Right forelimb (tissue), 1 donor: ENCODE results near the gene SUN5.
"Not testable (repeated sequence)": the region's sequence is repeated elsewhere in the genome, so short reads cannot be mapped to it uniquely, and the experiment has no call there.

ENCODE experiments used
- DNase-seq: peaks from one replicate; pipeline ENCODE4 v3.0.0-alpha.2; 2018

The SUN5 gene

DNA sequence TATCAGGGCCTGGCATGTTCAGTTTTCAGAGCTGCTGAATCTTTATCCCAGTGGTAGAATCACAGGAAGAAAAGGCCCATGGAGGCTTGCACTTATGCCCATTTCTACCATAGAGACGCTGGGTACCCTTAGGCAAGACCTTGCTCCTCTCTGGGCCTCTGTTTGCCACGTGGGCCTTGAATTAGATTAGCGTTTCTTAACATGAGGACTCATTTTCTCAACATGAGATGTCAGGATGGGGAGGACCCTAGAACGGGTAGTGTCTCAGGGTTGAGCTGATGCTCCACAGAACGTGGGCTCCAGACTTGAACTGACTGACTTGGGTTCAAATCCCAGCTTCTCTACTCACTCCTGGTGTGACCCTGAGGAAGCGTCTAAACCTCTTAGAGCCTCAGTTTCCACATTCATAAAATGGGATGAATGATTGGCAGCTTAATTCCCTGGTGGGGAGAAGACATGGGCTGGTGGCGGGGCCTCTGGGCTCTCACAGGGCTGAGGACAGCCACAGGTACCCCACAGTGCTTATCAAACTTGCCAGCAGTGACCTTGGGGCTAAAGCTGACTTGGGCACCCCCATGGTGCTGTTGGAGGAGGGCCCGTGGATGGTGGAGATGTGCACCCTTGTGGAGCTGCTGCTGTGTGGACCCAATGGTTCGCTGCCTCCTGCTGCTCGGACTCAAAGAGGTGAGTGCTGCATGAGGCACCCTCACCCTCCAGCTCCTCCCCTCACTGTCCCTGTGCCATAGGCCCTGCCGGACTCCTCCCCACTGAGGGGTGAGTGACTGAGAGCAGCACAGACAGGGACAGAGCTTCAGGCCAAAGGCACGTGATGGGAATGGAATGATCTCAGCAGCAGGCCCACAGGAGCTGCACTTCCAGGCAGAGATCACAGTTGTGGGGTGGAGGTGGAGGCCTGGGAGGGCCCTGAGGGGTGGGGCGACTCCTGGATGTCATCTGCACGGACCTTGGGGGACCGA is 28.2 kb downstream of the SUN5 start:
- no peak for DNase-seq

- DNase-seq: not testable (repeated sequence)
These were observed 29.1 kb downstream of the SUN5 start for GRCh38 chr20:32975121-32975520.

DNA sequence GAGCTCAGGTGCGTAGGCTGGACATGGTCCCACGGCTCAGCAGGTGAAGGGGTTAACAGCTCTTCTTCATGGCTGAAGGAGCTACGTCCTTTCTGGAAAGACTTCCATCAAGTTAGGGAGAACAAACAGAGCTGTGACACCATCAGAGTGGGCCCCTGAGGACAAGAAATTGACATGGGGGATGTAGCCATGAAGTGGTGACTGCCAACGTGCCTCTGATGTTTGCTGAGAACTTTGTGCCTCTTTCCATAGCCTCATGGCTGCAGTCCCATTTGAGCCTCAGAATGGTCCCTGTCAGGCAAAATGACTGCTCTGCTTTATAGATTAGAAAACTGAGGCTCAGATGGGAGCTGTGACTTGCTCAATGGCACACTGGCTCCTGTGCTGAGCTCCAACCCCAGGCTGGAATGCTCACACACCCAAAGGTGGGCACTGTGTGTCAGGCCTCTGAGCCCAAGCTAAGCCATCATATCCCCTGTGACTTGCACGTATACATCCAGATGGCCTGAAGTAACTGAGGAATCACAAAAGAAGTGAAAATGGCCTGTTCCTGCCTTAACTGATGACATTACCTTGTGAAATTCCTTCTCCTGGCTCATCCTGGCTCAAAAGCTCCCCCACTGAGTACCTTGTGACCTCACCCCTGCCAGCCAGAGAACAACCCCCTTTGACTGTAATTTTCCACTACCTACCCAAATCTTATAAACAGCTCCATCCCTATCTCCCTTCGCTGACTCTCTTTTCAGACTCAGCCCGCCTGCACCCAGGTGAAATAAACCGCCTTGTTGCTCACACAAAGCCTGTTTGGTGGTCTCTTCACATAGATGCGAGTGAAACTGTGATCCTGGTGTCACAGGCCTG is 29.8 kb downstream of the SUN5 start:
- not testable (repeated sequence) for DNase-seq

DNA sequence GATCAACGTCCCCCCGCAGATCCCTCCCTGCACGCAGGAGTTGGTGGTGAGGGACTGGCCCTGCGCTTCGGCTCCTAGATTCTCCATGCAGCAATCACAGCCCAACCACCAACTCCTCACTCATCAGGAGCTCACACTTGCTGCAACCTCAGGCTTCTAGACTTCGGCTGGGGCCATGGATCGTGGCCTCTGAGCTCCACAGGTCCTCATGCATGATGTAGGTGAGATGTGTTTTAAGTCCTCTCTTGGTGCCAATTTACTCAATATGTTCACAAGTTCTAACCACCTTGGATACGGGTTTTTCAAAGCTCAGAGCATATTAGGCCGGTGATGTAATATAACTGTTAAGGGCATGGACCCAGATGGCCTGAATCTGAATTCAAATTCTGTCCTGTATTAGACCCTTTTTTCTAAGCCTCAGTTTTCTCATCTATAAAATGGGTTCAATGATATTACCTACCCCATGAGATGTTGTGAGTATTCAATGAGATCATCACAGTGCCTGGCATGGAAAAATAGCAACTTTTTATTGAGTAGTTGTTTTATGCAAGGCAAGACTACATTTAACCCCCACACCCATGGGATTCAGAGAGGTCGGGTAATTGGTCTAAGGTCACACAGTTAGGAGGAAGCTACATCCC is 31.0 kb downstream of the SUN5 start:
- no peak for DNase-seq

- no peak for DNase-seq
These were observed 31.8 kb downstream of the SUN5 start for GRCh38 chr20:32972181-32973076.

DNA sequence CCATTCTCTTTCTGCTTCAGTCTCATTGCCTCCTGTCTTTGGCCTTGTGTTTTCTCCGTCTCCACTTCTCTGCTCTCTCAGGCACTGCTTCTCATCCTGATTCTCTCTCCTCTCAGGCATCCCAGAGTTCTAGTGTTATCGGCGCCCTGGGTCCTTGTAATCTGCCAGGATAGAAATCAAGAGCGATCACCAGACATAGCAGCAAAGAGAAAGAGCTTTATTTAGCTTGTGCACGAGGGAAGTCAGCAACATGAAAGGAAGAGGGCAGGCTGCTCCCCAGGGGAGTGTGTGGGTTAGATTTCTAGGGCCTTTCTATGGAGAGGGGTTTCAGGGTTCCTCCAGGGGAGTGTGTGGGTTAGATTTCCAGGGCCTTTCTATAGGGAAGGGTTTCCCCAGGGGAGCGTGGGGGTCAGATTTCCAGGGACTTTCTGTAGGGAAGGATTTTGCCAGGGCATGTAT is 32.5 kb downstream of the SUN5 start:
- DNase-seq: no peak

GRCh38 chr20:32970973-32971300 is 33.3 kb downstream of the SUN5 start:
- no peak for DNase-seq

GRCh38 chr20:32970115-32970972 is 33.9 kb downstream of the SUN5 start:
- no peak for DNase-seq

GRCh38 chr20:32969356-32970114 is 34.7 kb downstream of the SUN5 start:
- DNase-seq: no peak

DNA sequence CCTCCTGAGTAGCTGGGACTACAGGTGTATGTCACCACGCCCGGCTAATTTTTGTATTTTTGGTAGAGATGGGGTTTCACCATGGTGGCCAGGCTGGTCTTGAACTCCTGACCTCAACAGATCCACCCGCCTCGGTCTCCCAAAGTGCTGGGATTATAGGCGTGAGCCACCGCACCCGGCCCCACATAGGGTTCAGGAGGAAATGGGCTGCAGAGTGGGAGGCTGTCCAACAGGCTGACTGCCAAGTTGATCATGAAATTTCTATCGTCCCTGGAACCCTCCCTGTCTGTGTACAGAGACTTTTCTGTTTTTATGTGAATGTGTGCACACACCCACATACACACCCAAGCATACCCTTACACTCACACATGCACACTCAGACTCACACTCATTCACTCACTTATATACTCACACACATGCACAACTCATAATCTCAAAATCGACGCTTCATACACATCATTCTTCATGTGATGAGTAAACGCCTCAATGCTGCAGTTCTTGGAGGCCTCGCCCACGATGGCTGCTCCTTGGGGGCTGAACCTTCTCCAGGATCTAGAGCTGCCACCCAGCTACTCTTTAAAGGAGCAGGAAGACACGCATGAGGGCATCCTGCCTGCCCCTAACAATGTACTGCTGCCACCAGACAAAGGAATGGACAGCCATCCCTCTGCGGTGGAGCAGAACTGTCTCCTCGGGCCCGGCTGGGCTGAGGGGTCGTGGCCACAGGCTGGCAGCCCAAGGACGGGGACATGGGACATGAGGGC is 35.6 kb downstream of the SUN5 start:
- no peak for DNase-seq

- no peak for DNase-seq
These were observed 36.2 kb downstream of the SUN5 start for GRCh38 chr20:32967961-32968457.

DNA sequence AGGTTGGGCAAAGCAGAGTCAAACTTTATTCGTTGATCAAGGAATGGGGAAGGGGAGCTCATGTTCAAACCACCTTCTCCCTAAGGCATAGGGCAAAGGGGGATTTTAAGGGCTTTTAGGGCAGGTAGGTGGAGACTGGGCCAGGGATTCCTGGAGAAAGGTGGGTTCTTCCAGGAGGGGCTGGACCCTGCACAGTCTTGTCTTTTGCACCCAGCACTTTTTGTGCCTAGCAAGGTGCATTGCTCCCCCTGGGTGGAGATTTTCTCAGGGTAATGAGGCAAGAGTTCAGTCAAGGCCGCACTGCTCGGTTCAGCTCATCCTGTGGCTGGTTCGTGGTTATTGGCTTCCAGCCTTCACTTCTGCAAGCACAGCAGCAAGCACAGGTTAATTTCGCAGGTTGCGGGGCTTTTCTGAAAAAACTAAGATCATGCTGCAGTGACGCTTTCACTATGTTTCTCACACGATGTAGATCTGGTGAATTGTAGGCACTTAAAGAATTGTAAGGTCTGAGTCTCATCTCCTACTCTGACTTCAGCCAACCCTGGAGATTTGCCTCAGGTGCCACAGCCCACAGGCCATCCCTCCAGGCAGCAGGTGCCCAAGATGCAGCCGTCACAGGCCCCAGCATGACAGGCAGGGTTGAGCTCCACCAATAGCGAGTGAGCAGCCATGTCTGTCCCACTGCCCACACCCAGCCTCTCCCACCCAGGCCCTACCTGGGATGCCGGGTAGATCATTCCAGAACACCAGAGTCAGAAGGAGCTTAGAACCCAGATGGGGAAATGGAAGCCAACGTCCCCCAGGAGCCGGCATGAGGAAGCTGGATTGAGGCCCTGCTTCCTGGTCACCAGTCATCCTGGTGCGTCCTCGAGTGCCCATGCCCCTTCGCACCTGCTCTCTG is 37.1 kb downstream of the SUN5 start:
- DNase-seq: no peak

- DNase-seq: no peak
These were observed 37.9 kb downstream of the SUN5 start for GRCh38 chr20:32966382-32966781.

DNA sequence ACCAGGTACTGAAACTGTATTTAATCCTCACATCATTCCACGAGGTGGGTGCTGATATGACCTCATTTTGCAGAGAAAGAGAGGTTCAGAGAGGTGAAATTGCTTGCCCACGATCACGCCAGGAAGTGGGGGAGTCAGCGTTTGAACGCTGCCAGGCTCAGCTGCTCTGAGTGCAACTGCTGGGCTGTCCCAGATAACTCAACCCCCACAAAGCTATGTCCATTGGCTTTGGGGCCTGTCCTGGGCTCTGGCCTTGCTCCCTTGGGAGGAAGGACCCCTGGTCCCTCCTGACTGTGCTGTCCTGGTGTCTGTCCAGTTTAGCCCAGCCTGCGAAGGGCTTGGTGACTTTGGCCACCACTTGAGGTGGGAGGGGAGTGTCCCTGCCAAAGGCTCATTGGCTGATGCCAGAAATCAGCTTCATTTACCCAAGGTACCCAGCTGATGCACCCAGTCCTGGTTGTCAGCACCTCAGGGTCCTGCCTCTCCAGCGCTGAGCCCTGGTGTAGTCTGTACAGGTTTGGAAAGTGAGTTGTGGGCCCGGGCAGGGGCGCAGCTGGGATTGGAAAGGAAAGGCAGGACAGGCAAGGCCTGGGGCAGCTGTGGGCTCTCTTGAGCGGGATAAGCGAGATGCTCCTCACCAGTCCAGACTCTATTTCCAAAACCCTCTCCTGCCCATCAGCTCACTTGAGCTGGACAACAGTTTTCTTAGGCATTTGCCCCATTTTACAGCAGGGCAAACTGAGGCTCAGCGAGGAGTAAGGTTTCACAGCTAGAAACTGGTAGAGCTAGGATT is 38.5 kb downstream of the SUN5 start:
- no peak for DNase-seq

DNA sequence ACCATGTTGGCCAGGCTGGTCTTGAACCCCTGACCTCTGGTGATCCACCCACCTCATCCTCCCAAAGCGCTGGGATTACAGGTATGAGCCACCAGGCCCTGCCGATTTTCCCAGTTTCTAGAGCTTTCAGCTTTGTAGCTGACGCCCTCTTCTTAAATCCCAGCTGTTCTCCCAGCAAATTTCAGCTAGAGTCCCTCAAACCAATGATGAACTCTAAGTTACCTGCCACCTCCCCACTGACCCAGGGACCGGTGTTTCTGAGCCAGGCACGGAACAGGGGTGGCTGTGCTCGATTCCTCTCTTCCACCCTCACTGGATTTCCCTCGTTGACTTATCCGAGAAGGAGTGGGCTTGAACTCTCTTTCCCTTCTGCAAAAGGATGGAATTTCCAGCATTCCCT is 39.1 kb downstream of the SUN5 start:
- no peak for DNase-seq

DNA sequence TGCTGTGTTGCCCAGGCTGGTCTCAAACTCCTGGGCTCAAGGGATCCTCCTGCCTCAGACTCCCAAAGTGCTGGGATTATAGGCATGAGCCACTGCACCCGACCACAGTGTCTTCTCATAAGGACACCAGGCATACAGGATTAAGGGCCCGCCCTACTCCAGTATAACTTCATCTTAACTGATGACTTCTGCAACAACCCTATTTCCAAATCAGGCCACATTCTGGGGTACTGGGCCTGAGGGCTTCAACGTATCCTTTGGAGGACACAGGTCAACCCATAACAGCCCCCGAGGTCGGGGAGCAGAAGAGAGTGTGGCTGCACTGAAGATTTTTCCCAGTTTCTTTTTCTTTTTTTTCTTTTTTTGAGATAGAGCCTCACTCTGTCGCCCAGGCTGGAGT is 39.7 kb downstream of the SUN5 start:
- DNase-seq: no peak

GRCh38 chr20:32963176-32963575 is 41.1 kb downstream of the SUN5 start:
- DNase-seq: no peak
